HG02642 (cell line): Measurements from ENCODE around the gene OR10A3.
A peak's percentile ranks its signal among the peaks of the same experiment; 100 is the strongest.

Experiments used
- ATAC-seq: cut with Tn5 transposase; IDR thresholded peaks from one replicate; pipeline ENCODE4 v1.9.1; 2021; ENCODE audit warnings: mild to moderate bottlenecking; ENCODE audit not compliant: unreplicated experiment, poor library complexity

Gene OR10A3

GRCh38 chr11:7894251-7894650 lies 47.3 kb downstream of the OR10A3 start:
- ATAC-seq, result no peak

DNA sequence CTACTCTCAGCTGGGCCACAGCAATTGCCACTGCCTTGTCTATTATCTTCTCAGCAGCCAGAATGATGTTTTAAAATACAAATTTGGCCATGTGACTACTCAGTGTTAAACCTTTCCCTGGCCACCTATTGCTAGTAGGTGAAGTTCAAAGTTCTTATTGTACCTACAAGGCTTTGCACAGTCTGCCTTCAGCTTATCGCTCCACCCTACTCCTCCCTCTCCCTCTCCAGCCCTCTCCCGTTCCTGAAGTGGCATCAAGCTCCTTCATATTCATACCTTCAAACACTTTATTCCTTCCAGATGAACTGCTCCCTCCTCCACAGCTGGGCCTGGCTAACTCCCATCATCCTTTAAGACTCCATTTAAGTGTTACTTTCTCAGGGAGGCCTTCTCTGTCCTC lies 47.7 kb downstream of the OR10A3 start:
- ATAC-seq, result no peak

DNA sequence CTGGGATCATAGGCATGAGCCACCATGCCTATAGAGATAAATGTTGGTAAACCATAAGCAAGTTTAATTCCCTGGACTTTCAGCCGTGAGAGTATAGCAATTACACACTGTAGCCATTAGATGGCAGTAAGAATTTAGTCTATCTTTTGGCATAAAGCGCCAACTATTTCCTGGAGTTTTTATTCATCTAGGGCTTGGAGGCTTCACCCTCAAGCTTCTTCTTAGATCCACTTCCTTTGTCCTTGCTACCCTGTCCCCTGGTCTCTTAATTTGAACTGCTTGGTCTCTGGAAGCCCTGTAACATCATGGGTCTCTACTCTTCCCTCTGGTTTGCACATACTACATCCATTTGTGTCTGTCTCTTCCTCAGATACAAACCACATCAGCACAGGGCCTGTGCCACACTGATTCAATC lies 48.7 kb downstream of the OR10A3 start:
- ATAC-seq, result peak; percentile 59

DNA sequence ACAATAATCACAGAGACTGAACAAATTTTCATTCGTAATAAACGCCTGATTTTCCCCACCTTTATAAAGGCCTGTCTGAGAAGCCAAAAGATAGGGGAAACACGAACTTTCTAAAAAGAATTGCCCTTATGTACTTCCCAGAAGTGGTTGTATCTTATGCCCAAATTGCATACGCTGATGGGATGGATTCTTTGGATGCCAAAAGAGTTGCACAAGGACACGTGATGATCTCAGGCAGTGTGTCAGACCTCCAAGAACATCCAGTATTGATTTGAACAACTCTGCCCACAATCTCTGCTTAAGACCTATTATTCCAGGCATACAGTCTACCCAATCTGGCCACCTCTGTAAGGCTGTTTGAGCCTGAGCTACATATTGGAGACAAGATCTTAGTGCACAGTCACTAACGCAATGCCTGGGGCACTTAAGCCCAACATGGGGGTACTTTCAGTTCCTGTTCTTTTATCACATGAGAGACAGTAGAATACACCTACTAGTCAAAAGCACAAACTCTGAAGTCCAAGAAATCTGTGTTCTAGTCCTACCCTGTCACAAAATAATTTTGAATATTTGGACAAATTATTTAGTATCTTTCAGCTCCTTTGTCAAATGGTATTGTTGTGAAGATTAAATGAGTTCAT lies 49.3 kb downstream of the OR10A3 start:
- peak; percentile 60 for ATAC-seq

GRCh38 chr11:7890417-7891172 lies 50.9 kb downstream of the OR10A3 start:
- ATAC-seq, result no peak

DNA sequence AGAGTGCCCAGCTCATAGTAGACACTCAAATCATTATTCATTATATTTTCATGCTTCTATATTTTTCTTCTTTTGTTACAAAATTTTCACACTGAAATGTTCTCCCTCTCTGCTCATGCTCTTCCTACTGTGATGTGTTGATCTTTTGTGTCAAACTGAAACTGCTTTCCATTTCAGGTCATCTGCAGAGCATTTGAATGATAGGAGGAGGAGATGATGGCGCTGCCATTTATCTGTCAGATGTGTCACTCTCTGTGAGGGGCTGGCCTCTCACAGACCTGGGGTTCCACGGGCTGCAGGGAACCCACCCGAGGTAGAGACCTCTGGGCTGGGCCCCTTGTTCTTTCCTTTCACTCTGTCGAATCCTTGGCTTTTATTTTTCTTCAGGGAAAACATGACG lies 51.5 kb downstream of the OR10A3 start:
- peak; percentile 40 for ATAC-seq
